H1 (cell line): ENCODE measurements around the gene OR5K2. TPM values are rescaled to one million over a fixed set of nuclear protein-coding genes. Genes with fewer than 3 reads are reported as not detected.

Source experiments
- BACH1 ChIP-seq: IDR thresholded peaks from 2 replicates; pipeline ENCODE4 v1.6.1; 2012; ENCODE audit warnings: low read length, improper control_type of control experiment
- CBX8 ChIP-seq: fragments of 300-800, 300-1000 bp; sonication (generic); IDR thresholded peaks from 2 replicates; pipeline ENCODE4 v1.7.1; 2016; ENCODE audit warnings: low read depth, low read length, borderline replicate concordance
- CHD2 ChIP-seq: IDR thresholded peaks from 2 replicates; pipeline ENCODE4 v1.6.1; 2012; ENCODE audit warnings: low read length, improper control_type of control experiment
- EGR1 ChIP-seq: IDR thresholded peaks from 2 replicates; pipeline ENCODE4 v1.6.1; 2011; ENCODE audit warnings: low read depth, low read length, borderline replicate concordance
- HDAC2 ChIP-seq, 2 experiments: fragments of 300-600 bp in 1 of 2; sonication (generic) in 1 of 2; IDR thresholded peaks; 2 replicates each; pipeline ENCODE4 v1.6.1; 2011 to 2012; ENCODE audit warnings: low read depth in 2 of 2, low read length in 2 of 2, mild to moderate bottlenecking in 2 of 2, moderate library complexity in 2 of 2, borderline replicate concordance in 1 of 2, inconsistent platforms in 1 of 2
- KDM1A ChIP-seq: fragments of 200-600, 300-600 bp; sonication (generic); IDR thresholded peaks from 2 replicates; pipeline ENCODE4 v1.7.1; 2016; ENCODE audit warnings: mild to moderate bottlenecking, low read length, borderline replicate concordance
- MAFK ChIP-seq: IDR thresholded peaks from 2 replicates; pipeline ENCODE4 v1.6.1; 2012; ENCODE audit warnings: low read depth, mild to moderate bottlenecking, improper control_type of control experiment, low read length
- RAD21 ChIP-seq, 2 experiments: IDR thresholded peaks in 1 of 2; conservative IDR thresholded peaks in 1 of 2; 2 replicates each; pipeline ENCODE4 v1.6.1; 2011; ENCODE audit warnings: low read depth in 2 of 2, low read length in 2 of 2, improper control_type of control experiment in 1 of 2, inconsistent platforms in 1 of 2, mild to moderate bottlenecking in 1 of 2, moderate library complexity in 1 of 2
- TAF1 ChIP-seq: IDR thresholded peaks from 2 replicates; pipeline ENCODE4 v1.6.1; 2011; ENCODE audit warnings: mild to moderate bottlenecking, low read depth, low read length
- TBP ChIP-seq: IDR thresholded peaks from 2 replicates; pipeline ENCODE4 v1.6.1; 2011; ENCODE audit warnings: low read depth, low read length, improper control_type of control experiment
- polyA plus RNA-seq, 7 experiments: library from polyadenylated mRNA; depleted of rRNA in 3 of 7; stranded (reverse) in 5 of 7; unstranded in 2 of 7; fragments of >200 nt in 5 of 7; fragments of 200-250 nt in 2 of 7; gene quantifications; 1 replicate in 5 of 7; 2 replicates in 1 of 7; 4 replicates in 1 of 7; pipeline versions ENCODE4 v1.2.1 to v1.2.3, GENCODE V29; 2011 to 2013; ENCODE audit warnings: missing spikeins in 2 of 7, mixed read lengths in 2 of 7
- total RNA-seq: library from RNA; stranded (reverse); fragmentation: NEBNext Ultra II Directional; extraction: Animal tissue kit (Norgen Biotek cat#: 25700); gene quantifications from 2 replicates; pipeline ENCODE4 v1.2.1, GENCODE V29; 2021
- TF ChIP-seq, protein P1 (sequence below), 3 experiments: IDR thresholded peaks; 1 replicate in 2 of 3; 2 replicates in 1 of 3; pipeline versions ENCODE4 v1.5.1 to v1.6.1; 2011; ENCODE audit warnings: low read length in 3 of 3, mild to moderate bottlenecking in 3 of 3, inconsistent platforms in 2 of 3, low read depth in 1 of 3, moderate library complexity in 1 of 3; ENCODE audit not compliant: insufficient read depth in 1 of 3; ENCODE audit errors: control extremely low read depth in 1 of 3

The OR5K2 gene
- total and polyA plus RNA-seq, 2 of the 8 experiments (the other 6 are each of a cell fraction or from before 2014, with no cell fraction given), result not detected

DNA sequence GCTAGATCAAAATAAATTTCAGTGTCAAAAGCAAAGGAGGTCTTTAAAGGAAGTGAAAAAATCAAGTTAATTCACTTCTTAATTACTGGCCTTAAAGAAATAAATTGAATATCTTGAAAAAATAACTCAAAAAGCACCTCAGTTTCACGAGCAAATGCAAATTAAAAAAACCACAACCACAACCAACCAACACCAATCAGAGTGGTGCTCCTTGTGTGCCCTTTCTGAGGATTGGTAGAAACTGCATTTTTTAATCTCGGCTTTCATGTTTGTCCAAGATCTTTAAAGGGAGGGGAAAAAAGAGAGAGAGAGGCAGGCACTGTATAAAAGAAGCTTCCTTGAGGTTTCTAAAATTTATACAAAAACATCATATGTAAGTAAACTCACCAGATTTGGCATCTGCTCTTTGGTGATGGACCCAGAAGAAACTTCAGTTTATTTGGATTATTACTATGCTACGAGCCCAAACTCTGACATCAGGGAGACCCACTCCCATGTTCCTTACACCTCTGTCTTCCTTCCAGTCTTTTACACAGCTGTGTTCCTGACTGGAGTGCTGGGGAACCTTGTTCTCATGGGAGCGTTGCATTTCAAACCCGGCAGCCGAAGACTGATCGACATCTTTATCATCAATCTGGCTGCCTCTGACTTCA lies 34.3 kb downstream of the OR5K2 start, which contains the start of gene GPR15 (continued):
- TF ChIP-seq, protein P1, sequence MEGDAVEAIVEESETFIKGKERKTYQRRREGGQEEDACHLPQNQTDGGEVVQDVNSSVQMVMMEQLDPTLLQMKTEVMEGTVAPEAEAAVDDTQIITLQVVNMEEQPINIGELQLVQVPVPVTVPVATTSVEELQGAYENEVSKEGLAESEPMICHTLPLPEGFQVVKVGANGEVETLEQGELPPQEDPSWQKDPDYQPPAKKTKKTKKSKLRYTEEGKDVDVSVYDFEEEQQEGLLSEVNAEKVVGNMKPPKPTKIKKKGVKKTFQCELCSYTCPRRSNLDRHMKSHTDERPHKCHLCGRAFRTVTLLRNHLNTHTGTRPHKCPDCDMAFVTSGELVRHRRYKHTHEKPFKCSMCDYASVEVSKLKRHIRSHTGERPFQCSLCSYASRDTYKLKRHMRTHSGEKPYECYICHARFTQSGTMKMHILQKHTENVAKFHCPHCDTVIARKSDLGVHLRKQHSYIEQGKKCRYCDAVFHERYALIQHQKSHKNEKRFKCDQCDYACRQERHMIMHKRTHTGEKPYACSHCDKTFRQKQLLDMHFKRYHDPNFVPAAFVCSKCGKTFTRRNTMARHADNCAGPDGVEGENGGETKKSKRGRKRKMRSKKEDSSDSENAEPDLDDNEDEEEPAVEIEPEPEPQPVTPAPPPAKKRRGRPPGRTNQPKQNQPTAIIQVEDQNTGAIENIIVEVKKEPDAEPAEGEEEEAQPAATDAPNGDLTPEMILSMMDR (IDR thresholded peaks at IDR 0.05; ENCODE audit: control extremely low read depth in 1 of 3, insufficient read depth in 1 of 3, low read depth in 1 of 3, low read length in 3 of 3), result no peak
- TF ChIP-seq TAF1, result no peak
- TF ChIP-seq BACH1, result no peak
- no peak for TF ChIP-seq MAFK
- TF ChIP-seq HDAC2 (IDR thresholded peaks at IDR 0.05; ENCODE audit: borderline replicate concordance in 1 of 2, low read depth in 2 of 2, low read length in 2 of 2), result no peak
- TF ChIP-seq CBX8, result no peak
- TF ChIP-seq EGR1, result no peak
- TF ChIP-seq RAD21 (IDR thresholded peaks at IDR 0.05 in 1 of 2, conservative IDR thresholded peaks at IDR 0.05 in 1 of 2; ENCODE audit: low read depth in 2 of 2, low read length in 2 of 2), result no peak
- no peak for TF ChIP-seq KDM1A
- no peak for TF ChIP-seq CHD2
- TF ChIP-seq TBP, result no peak
